Measurements from ENCODE around the gene PSMB1.

DNA sequence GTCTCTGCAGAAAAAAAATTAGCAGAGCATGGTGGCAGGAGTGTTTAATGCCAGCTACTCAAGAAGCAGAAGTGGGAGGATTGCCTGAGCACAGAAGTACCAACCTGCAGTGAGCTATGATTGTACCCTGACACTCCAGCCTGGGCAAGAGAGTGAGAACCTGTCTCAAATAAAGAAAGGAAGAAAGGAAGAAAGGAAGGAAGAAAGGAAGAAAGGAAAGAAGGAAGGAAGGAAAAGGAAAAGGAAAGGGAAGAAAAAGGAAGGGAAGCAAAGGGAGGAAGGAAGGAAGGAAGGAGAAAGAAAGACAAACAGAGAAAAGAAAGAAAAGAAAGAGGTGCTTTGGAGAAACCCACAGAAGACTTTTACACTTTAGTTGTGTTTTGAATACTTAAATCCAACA is 44.2 kb upstream of the PSMB1 start:
- TF ChIP-seq, protein P1, sequence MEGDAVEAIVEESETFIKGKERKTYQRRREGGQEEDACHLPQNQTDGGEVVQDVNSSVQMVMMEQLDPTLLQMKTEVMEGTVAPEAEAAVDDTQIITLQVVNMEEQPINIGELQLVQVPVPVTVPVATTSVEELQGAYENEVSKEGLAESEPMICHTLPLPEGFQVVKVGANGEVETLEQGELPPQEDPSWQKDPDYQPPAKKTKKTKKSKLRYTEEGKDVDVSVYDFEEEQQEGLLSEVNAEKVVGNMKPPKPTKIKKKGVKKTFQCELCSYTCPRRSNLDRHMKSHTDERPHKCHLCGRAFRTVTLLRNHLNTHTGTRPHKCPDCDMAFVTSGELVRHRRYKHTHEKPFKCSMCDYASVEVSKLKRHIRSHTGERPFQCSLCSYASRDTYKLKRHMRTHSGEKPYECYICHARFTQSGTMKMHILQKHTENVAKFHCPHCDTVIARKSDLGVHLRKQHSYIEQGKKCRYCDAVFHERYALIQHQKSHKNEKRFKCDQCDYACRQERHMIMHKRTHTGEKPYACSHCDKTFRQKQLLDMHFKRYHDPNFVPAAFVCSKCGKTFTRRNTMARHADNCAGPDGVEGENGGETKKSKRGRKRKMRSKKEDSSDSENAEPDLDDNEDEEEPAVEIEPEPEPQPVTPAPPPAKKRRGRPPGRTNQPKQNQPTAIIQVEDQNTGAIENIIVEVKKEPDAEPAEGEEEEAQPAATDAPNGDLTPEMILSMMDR (conservative IDR thresholded peaks at IDR 0.05; ENCODE audit: low read depth, low read length), result no peak
- TF ChIP-seq EZH2 (IDR thresholded peaks at IDR 0.05; ENCODE audit: borderline replicate concordance, low read depth, low read length, poor library complexity, severe bottlenecking), result no peak

All from A673 (cell line).